H9 (cell line): ENCODE data around the gene CDS1. TPM values are rescaled to one million over a fixed set of nuclear protein-coding genes. Genes with fewer than 3 reads are reported as not detected.
"Not testable (repeated sequence)": the region's sequence is repeated elsewhere in the genome, so short reads cannot be mapped to it uniquely, and the experiment has no call there.

ENCODE experiments used
- DNase-seq: peaks from one replicate; pipeline ENCODE4 v3.0.0-alpha.2; 2017
- H2AFZ ChIP-seq: one replicate; pipeline ENCODE4 v1.6.1; 2013; ENCODE audit warnings: mild to moderate bottlenecking, low read length, control low read depth, moderate library complexity
- H2AK5ac ChIP-seq: 2 replicates; pipeline ENCODE4 v1.6.1; 2013; ENCODE audit warnings: low read length, control low read depth, mixed read lengths; ENCODE audit not compliant: insufficient read length
- H2BK120ac ChIP-seq: one replicate; pipeline ENCODE4 v1.6.1; 2013; ENCODE audit warnings: low read depth, mild to moderate bottlenecking, low read length, control low read depth, inconsistent platforms; ENCODE audit not compliant: poor library complexity, severe bottlenecking
- H2BK12ac ChIP-seq: 2 replicates; pipeline ENCODE4 v1.6.1; 2013; ENCODE audit warnings: low read length, control low read depth, mixed read lengths, low read depth; ENCODE audit not compliant: insufficient read length
- H2BK15ac ChIP-seq: 2 replicates; pipeline ENCODE4 v1.6.1; 2013; ENCODE audit warnings: low read depth, low read length, control low read depth
- H2BK20ac ChIP-seq: one replicate; pipeline ENCODE4 v1.6.1; 2013; ENCODE audit warnings: low read depth, mild to moderate bottlenecking, low read length, control low read depth, inconsistent platforms; ENCODE audit not compliant: poor library complexity, severe bottlenecking
- H2BK5ac ChIP-seq: 2 replicates; pipeline ENCODE4 v1.6.1; 2013; ENCODE audit warnings: low read length, control low read depth, mixed read lengths; ENCODE audit not compliant: insufficient read length
- H3K14ac ChIP-seq: 2 replicates; pipeline ENCODE4 v1.6.1; 2013; ENCODE audit warnings: low read length, control low read depth; ENCODE audit not compliant: insufficient read depth
- H3K18ac ChIP-seq: 2 replicates; pipeline ENCODE4 v1.6.1; 2013; ENCODE audit warnings: low read depth, mild to moderate bottlenecking, mixed read lengths, low read length, control low read depth; ENCODE audit not compliant: insufficient read length
- H3K23ac ChIP-seq: 2 replicates; pipeline ENCODE4 v1.6.1; 2013; ENCODE audit warnings: low read length, control low read depth, mixed read lengths, low read depth; ENCODE audit not compliant: insufficient read length
- H3K23me2 ChIP-seq: 2 replicates; pipeline ENCODE4 v1.6.1; 2013; ENCODE audit warnings: low read depth, mild to moderate bottlenecking, mixed read lengths, low read length, control low read depth; ENCODE audit not compliant: insufficient read length, poor library complexity, severe bottlenecking
- H3K27ac ChIP-seq: 2 replicates; pipeline ENCODE4 v1.5.1; 2013; ENCODE audit warnings: low read length, control low read depth, mixed read lengths, low read depth; ENCODE audit not compliant: insufficient read length
- H3K27me3 ChIP-seq: 2 replicates; pipeline ENCODE4 v1.6.1; 2013; ENCODE audit warnings: low read length, control low read depth, inconsistent platforms; ENCODE audit not compliant: insufficient read depth
- H3K4ac ChIP-seq: 2 replicates; pipeline ENCODE4 v1.6.1; 2013; ENCODE audit warnings: low read depth, mild to moderate bottlenecking, control low read depth, inconsistent platforms, low read length, moderate library complexity
- H3K4me1 ChIP-seq: 2 replicates; pipeline ENCODE4 v1.6.1; 2013; ENCODE audit warnings: low read length, control low read depth, inconsistent platforms; ENCODE audit not compliant: insufficient read depth
- H3K4me2 ChIP-seq: 2 replicates; pipeline ENCODE4 v1.6.1; 2013; ENCODE audit warnings: low read length, control low read depth, mixed read lengths; ENCODE audit not compliant: insufficient read length, insufficient read depth
- H3K56ac ChIP-seq: 2 replicates; pipeline ENCODE4 v1.6.1; 2013; ENCODE audit warnings: low read depth, mild to moderate bottlenecking, mixed read lengths, low read length, control low read depth; ENCODE audit not compliant: insufficient read length
- H3K79me1 ChIP-seq: 2 replicates; pipeline ENCODE4 v1.6.1; 2013; ENCODE audit warnings: low read depth, mild to moderate bottlenecking, moderate library complexity, low read length, control low read depth, inconsistent platforms; ENCODE audit not compliant: insufficient read depth, poor library complexity, severe bottlenecking
- H3K79me2 ChIP-seq: 2 replicates; pipeline ENCODE4 v1.6.1; 2013; ENCODE audit warnings: low read length, control low read depth, inconsistent platforms; ENCODE audit not compliant: insufficient read depth
- H3K9ac ChIP-seq: 2 replicates; pipeline ENCODE4 v1.6.1; 2013; ENCODE audit warnings: low read length, control low read depth, mixed read lengths; ENCODE audit not compliant: insufficient read length; ENCODE audit errors: extremely low read depth
- H3K9me3 ChIP-seq: one replicate; pipeline ENCODE4 v1.6.1; 2013; ENCODE audit warnings: low read depth, low read length, inconsistent platforms; ENCODE audit not compliant: control insufficient read depth
- H3T11ph ChIP-seq: one replicate; pipeline ENCODE4 v1.6.1; 2013; ENCODE audit warnings: mild to moderate bottlenecking, low read length, control low read depth, inconsistent platforms
- H4K20me1 ChIP-seq: one replicate; pipeline ENCODE4 v1.6.1; 2013; ENCODE audit not compliant: control insufficient read depth, insufficient read length, insufficient read depth
- H4K5ac ChIP-seq: 2 replicates; pipeline ENCODE4 v1.6.1; 2013; ENCODE audit warnings: low read depth, mild to moderate bottlenecking, mixed read lengths, low read length, control low read depth; ENCODE audit not compliant: insufficient read length
- H4K8ac ChIP-seq: replicated peaks from 2 replicates; pipeline ENCODE4 v1.6.1; 2013; ENCODE audit warnings: low read length, control low read depth, mixed read lengths, low read depth; ENCODE audit not compliant: insufficient read length
- H4K91ac ChIP-seq: 2 replicates; pipeline ENCODE4 v1.6.1; 2013; ENCODE audit warnings: low read depth, mild to moderate bottlenecking, moderate library complexity, mixed read lengths, low read length, control low read depth; ENCODE audit not compliant: insufficient read length
- H3K27ac Mint-ChIP-seq, 3 experiments: 2 replicates in 2 of 3; 3 replicates in 1 of 3; pipeline ENCODE4 v1.8.0; 2020 to 2021; ENCODE audit warnings: mixed read lengths in 3 of 3, mild to moderate bottlenecking in 1 of 3, moderate library complexity in 1 of 3
- H3K27me3 Mint-ChIP-seq: 2 replicates; pipeline ENCODE4 v1.8.0; 2021; ENCODE audit warnings: low read depth, mild to moderate bottlenecking, moderate library complexity, mixed read lengths
- H3K36me3 Mint-ChIP-seq, 3 experiments: 2 replicates in 2 of 3; 3 replicates in 1 of 3; pipeline ENCODE4 v1.8.0; 2020 to 2021; ENCODE audit warnings: low read depth in 3 of 3, mixed read lengths in 3 of 3; ENCODE audit not compliant: insufficient read depth in 1 of 3
- H3K4me1 Mint-ChIP-seq, 2 experiments: 2 replicates each; pipeline ENCODE4 v1.8.0; 2020; ENCODE audit warnings: mixed read lengths in 2 of 2
- H3K4me3 Mint-ChIP-seq, 2 experiments: 2 replicates in 1 of 2; 3 replicates in 1 of 2; pipeline ENCODE4 v1.8.0; 2020 to 2021; ENCODE audit warnings: mild to moderate bottlenecking in 2 of 2, mixed read lengths in 2 of 2, moderate library complexity in 1 of 2
- H3K9me3 Mint-ChIP-seq, 2 experiments: 2 replicates in 1 of 2; 3 replicates in 1 of 2; pipeline ENCODE4 v1.8.0; 2020; ENCODE audit warnings: mild to moderate bottlenecking in 2 of 2, mixed read lengths in 2 of 2, moderate library complexity in 1 of 2
- CTCF ChIP-seq: fragments of 200-600 bp; sonication (generic); conservative IDR thresholded peaks from 3 replicates; pipeline ENCODE4 v1.8.0; 2021; ENCODE audit warnings: antibody characterized with exemption, mild to moderate bottlenecking
- WGBS: extraction: QIAGEN DNeasy Blood & Tissue Kit; methylation state at CpG from one replicate; pipeline ENCODE4 v1.1.7; 2013; ENCODE audit warnings: missing lambda C conversion rate, low lambda C conversion rate, mixed read lengths; ENCODE audit not compliant: insufficient read length; ENCODE audit errors: extremely low coverage; 5-methylcytosine and 5-hydroxymethylcytosine counted together
- total RNA-seq: library from RNA; stranded (reverse); gene quantifications from 2 replicates; pipeline ENCODE4 v1.2.1, GENCODE V29; 2021

Gene CDS1
- total RNA-seq, 1 experiment from 2014 or later, result 7.5 TPM

- H4K91ac ChIP-seq, result no peak overlapping the region
- H3K9me3 ChIP-seq, result no peaks in the 10 kb centered on the region
- no peaks in the 10 kb centered on the region for H3K23me2 ChIP-seq
- no peak overlapping the region for H3K4ac ChIP-seq
- no peak overlapping the region for H3K27ac ChIP-seq
- no peaks in the 10 kb centered on the region for H3K36me3 Mint-ChIP-seq
- no peak overlapping the region for H3K14ac ChIP-seq
- H3K18ac ChIP-seq, result no peak overlapping the region
- WGBS, result no CpG with 5 or more reads among the region's 3 CpGs
- no peak overlapping the region for H2BK12ac ChIP-seq
- peaks cover 10 to 22% of the 10 kb centered on the region in 2 experiments; a peak in 3 of 4 replicates for H3K4me1 Mint-ChIP-seq
- no peaks in the 10 kb centered on the region for H3K79me2 ChIP-seq
- no peak overlapping the region for H3K4me3 Mint-ChIP-seq
- H3K23ac ChIP-seq, result no peak overlapping the region
- H3K27me3 Mint-ChIP-seq, result no peaks in the 10 kb centered on the region
- DNase-seq, result no peak
- H2AK5ac ChIP-seq, result no peak overlapping the region
- H3K27ac Mint-ChIP-seq, result peak overlapping the region in 1 of 3 experiments; percentile 23; a peak in 1 of 7 replicates
- no peaks in the 10 kb centered on the region for H3K27me3 ChIP-seq
- no peaks in the 10 kb centered on the region; the same call in 1 of the 2 replicates for H3K4me1 ChIP-seq
- H3K4me2 ChIP-seq, result no peak overlapping the region
- no peak overlapping the region for H4K8ac ChIP-seq
- H4K5ac ChIP-seq, result no peak overlapping the region
- no peak overlapping the region for H2BK5ac ChIP-seq
- no peaks in the 10 kb centered on the region for H4K20me1 ChIP-seq
- H2BK120ac ChIP-seq, result no peak overlapping the region
- peaks cover 0 to under 1% of the 10 kb centered on the region in 2 experiments; a peak in 2 of 5 replicates for H3K9me3 Mint-ChIP-seq
- no peak overlapping the region for H2BK20ac ChIP-seq
- no peak overlapping the region for H2AFZ ChIP-seq
- H3K79me1 ChIP-seq, result no peaks in the 10 kb centered on the region
- no peak overlapping the region for H3K9ac ChIP-seq
- no peak overlapping the region for H3K56ac ChIP-seq
- no peak for TF ChIP-seq CTCF
- H2BK15ac ChIP-seq, result no peak overlapping the region; the same call in 1 of the 2 replicates
- H3T11ph ChIP-seq, result peak overlapping the region; percentile 19
Measured at GRCh38 chr4:84547211-84547610, 35.7 kb upstream of the CDS1 start.

GRCh38 chr4:84549191-84549590 is 33.7 kb upstream of the CDS1 start:
- not testable (repeated sequence) for H2BK120ac ChIP-seq, H3K36me3 Mint-ChIP-seq
- WGBS, result no CpG with 5 or more reads among the region's 6 CpGs

More at GRCh38 chr4:84549191-84549590, 33.7 kb upstream of the CDS1 start:
- not testable (repeated sequence) for DNase-seq, H2BK12ac ChIP-seq, H3K56ac ChIP-seq, H2BK5ac ChIP-seq, H3K9me3 Mint-ChIP-seq, H3K27me3 Mint-ChIP-seq, H4K91ac ChIP-seq, H3K4me1 ChIP-seq, H2BK15ac ChIP-seq, H3K23ac ChIP-seq, H2AK5ac ChIP-seq, H3K9me3 ChIP-seq, H3T11ph ChIP-seq, H3K14ac ChIP-seq, H3K18ac ChIP-seq, H3K23me2 ChIP-seq, H4K8ac ChIP-seq, H3K4me3 Mint-ChIP-seq, H4K5ac ChIP-seq, H3K4me2 ChIP-seq, H3K27ac Mint-ChIP-seq, H2BK20ac ChIP-seq, H3K27ac ChIP-seq, H3K79me1 ChIP-seq, H3K27me3 ChIP-seq, H2AFZ ChIP-seq, H3K9ac ChIP-seq, H3K4ac ChIP-seq, H4K20me1 ChIP-seq, H3K79me2 ChIP-seq
- H3K4me1 Mint-ChIP-seq, result peaks cover 10 to 22% of the 10 kb centered on the region in 2 experiments; a peak in 3 of 4 replicates
